WI38 (cell line): Measurements from ENCODE around the gene LAPTM5.

Source experiments
- H3K4me3 ChIP-seq: 2 replicates; pipeline ENCODE4 v1.5.1; 2011; ENCODE audit warnings: low read depth, mild to moderate bottlenecking, control low read depth, low read length
- CTCF ChIP-seq: IDR thresholded peaks from 2 replicates; pipeline ENCODE4 v1.5.1; 2012; ENCODE audit warnings: low read depth, mild to moderate bottlenecking, control low read depth, low read length

Gene LAPTM5

GRCh38 chr1:30762152-30762929, 4.8 kb upstream of the LAPTM5 start:
- no peak for TF ChIP-seq CTCF
- no peak overlapping the region for H3K4me3 ChIP-seq

DNA sequence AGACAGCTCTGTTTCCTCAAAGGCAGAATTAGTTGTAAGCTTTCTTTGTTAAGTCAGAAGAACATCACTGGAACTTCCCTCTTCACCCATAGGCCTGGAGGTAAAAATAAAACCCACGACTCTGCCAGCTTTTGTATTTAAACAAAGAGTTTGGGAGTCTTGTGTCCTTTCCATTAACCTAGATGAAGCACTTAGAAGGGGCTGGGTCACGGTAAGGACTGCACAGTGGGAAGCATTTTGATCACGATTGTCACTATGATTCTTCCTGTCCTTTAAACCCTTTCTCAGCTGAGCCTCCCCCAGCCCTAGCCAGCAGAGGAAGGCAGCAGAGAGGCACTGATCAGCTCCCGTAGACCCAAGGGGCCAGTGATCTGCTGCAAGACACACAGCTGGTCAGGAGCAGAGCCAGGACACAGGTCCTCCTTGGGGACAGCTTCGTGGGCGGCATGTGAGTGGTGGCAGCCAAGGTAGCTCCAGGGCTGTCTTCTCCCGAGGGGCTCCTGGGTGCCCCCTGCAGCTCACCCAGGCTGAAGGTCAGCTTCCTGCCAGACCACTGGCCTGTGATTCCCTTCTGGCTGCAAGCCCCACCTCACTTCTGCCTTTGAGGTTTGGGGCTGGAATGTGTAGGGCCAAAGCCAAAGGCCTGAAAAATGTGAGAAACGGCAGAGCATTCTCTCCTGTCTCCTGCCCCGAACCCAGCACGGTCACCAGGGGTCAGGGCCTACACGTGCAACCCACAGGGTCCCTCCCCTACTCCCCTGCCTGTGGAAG, 4.0 kb upstream of the LAPTM5 start:
- no peak for TF ChIP-seq CTCF
- no peak overlapping the region for H3K4me3 ChIP-seq

DNA sequence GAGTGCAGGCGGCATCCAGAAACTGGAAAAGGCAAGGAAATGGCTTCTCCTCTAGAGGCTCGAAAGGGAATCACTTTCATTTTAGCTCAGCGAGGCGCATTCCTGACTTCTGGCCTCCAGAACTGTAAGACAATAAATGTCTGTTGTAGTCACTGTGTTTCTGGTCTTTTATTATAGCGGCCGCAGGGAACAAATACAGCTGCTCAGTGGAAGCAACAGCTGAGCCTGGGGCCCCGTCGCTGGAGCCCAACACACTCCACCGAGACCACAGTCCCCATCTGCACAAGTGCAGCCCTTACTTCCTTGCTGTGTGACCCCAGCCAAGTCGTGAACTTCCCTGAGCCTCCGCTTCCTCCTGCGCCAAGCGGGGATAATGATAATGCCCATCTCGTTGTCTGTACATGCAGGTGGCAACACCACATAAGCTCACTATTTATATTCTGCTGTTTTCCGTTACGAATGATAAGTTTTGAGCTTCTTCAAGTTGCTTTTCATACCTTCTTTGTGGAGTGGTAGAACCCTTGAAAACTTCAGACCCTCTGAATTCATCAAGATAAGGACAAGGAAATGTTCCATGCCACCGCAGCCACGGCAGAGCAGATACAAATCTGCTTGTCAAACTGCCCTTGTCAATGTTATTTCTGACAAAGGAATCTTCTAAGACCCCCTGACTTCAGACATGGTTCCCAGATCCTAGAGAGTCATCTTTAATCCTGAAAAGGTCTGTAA, 3.2 kb upstream of the LAPTM5 start:
- no peak for TF ChIP-seq CTCF

GRCh38 chr1:30759718-30760281, 2.2 kb upstream of the LAPTM5 start:
- no peak overlapping the region for H3K4me3 ChIP-seq

More for the DNA sequence above, 3.2 kb upstream of the LAPTM5 start:
- no peak overlapping the region for H3K4me3 ChIP-seq

DNA sequence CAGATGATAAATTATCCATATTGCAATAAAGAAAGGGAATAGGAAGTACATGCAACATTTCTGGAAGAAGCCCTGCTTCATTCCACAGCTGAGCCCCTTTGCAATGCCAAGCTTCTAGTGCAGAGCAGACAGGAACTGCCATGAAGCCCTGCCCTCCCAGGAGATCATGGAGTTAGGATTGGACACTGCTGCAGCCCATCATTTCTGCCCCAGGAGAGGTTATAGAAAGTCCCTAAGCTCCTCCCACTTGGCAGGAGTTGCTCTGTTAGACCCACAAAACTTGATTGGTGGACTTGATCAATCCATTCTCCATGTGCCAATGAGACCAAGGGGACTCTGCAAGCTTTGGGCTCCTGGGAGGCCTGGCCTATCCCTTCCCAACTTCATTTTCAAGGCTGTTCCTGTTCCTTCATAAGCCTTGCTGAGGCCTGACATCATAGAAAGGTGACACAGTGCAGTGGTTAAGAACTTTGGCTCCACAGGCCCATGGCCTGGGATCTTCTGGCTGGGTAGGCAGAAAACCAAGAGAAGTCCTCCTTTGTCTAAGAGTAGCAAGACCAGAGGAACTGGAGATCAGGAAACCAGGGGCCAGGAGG, 1.3 kb upstream of the LAPTM5 start:
- no peak overlapping the region for H3K4me3 ChIP-seq
- TF ChIP-seq CTCF = no peak

More at GRCh38 chr1:30759718-30760281, 2.2 kb upstream of the LAPTM5 start:
- no peak for TF ChIP-seq CTCF

DNA sequence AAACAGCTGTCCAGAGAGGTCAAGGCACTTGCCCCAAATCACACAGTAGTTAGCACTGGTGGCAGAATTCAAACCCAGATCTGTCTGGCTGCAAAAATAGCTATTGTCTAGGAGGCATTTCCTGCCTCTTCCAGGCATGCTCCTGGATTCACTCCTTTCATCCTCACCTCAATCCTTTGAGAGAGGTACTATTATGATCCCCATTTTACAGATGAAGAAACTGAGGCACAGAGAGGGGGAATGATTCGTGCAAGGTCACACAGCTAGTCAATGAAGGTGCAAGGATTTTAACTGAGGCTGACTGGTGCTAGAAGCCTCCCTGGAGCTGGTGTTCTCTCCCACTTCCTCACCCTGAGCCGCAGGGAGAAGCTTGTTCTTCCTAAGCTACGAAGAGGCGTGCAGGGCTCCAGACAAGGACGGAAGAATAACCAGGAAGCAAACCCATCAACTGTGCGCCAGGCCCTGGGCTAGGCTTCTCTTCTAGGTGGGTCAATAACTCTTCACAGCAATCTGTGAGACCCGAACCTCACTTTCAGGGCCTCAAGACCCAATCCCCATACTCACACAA, 631 bp upstream of the LAPTM5 start:
- TF ChIP-seq CTCF = no peak
- H3K4me3 ChIP-seq = no peak overlapping the region
